T47D (cell line): ENCODE measurements around the gene PALS2.

ENCODE experiments used
- DNase-seq, 2 experiments: peaks; one replicate each; pipeline versions ENCODE4 v3.0.0 to v3.0.0-alpha.2; 2011 to 2012; ENCODE audit warnings: low read depth in 1 of 2, low spot score in 1 of 2
- JUND ChIP-seq: IDR thresholded peaks from 2 replicates; pipeline ENCODE4 v1.6.1; 2012; ENCODE audit warnings: low read depth
- in situ Hi-C: cut with HindIII; loops from 2 replicates; pipeline ENCODE4 v1.10.0; 2016; ENCODE audit warnings: low sequenced_read_pairs, low pct_unique_long_range_greater_than_20kb

PALS2 gene

DNA sequence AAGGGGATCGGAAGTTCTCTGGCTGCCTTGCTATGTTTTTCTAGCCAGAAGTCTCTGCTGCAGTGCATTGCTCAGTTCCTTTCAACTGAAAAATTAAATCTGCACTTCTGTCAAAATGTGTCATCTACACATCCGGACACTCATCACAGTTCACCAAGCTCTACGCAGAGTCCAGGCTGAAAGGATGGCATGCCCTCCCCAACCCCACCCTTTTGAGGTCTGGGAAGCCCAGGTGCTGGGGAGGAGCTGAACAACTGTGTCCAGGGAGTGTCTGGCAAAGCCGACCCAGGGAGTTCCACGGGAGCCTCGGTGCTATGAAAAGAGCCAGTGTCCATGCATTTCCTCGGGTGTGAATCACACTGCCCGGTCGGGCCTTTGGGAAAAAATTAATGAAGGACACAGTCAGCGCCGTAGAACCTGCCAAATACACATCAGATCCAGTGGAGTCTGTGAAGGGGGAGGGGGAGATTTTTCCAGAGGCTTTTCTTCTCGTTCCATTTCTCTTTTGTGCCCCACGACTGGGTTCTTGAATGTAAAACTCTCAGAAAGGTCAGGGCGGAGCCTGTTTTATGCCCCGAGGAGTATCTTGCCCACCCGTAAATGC lies 757 bp upstream of the PALS2 start:
- no peak for TF ChIP-seq JUND
- in situ Hi-C loops = no loop called here
- peak; percentile 33 to 49 for DNase-seq

DNA sequence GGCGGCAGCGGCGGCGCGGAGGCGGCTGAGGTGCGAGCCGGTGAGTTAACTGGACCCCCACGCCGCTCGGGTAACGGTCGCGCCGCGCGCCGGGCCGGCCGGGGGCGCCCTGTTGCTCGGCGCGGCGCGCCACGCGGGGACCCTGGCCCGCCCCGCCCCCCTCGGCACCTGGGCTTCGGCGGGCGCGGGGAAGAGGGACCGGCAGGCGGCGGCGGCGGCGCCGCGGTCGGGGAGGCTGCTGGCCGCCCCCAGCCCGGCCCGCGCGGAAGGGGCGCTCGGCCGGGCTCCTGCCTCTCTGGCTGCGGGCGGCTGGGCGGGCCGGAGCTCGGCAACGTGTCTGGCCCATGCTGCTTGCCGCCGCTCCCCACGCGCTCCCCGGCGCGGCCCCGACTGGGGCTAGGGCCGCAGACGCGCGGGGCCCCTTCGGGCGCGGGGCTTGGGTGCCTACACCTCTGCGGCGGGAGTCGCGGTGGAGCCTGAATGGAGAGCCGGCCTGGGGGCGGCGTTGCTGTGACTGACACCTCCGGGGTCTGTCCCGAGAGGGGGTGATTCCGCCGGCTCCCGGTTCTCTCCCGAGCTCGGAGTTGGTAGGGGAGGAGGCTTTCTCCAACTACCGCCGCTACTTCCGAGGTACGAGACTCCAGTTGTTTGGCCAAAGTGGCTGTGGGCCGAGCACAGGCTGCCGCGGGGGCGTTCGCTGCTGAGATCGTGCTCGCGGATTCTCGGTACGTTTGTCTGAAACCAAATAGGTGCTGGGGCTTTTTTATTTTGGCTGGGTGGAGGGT lies 494 bp downstream of the PALS2 start:
- peak; percentile 51 to 59 for DNase-seq
- in situ Hi-C loops = no loop called here
- TF ChIP-seq JUND = no peak

- no peak for DNase-seq
- in situ Hi-C loops = no loop called here
- TF ChIP-seq JUND = no peak
Observed at GRCh38 chr7:24574386-24574785, 1.1 kb downstream of the PALS2 start.

DNA sequence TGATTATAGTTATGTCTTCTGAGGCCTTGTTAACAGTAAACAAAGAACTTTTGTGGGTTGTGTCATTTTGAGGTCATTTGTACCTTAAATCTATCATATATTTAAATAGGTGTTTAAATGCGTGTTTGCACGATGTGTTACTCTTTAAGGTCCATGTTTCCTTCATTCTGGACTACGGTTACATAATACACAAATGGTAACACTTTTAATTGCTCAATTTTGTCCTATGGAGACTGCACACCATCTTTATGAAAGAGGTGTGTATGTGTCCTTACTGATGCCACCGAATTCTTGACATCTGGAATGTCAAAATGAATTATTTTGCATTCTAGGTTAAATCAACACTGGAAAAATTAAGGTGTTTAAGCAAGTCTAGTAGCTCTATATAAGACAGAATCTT lies 1.7 kb downstream of the PALS2 start:
- in situ Hi-C loops = no loop called here
- DNase-seq = no peak
- no peak for TF ChIP-seq JUND

GRCh38 chr7:24576171-24577025 lies 3.1 kb downstream of the PALS2 start:
- peak; percentile 86 for DNase-seq
- in situ Hi-C loops = no loop called here
- TF ChIP-seq JUND = no peak

GRCh38 chr7:24578052-24578451 lies 4.8 kb downstream of the PALS2 start:
- TF ChIP-seq JUND = no peak
- in situ Hi-C loops = no loop called here
- DNase-seq = no peak

DNA sequence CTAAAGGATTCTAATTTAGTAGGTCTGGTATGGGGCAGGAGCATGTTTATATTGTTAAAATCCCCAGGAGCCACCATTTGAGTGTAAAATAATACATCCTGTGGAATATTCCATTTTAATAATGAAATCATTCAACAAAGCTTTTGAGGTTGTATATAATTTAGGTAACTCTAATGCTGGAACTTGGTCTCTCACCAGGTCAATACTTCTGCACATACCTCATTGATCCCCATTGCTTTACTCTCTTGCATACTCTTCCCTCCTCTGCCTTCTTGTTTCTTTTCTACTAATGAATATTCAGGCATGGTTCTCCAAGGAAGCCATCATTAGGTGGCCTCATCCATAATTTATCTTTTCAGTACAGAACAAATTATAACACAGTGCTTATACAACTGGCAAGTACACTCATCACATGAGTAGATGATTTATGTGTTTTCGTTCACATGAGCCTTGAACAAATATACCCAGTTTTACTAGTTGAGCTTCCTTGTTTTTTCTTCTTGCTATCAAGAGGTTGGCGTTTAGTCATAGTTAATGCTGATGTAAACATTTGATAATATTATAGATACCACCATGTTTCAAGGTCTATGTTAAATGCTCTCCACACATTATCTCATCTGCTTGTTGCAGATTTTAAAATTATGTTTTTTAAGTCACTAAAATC lies 7.2 kb downstream of the PALS2 start:
- in situ Hi-C loops = no loop called here
- peak in 1 of 2 experiments; percentile 32 for DNase-seq
- no peak for TF ChIP-seq JUND

DNA sequence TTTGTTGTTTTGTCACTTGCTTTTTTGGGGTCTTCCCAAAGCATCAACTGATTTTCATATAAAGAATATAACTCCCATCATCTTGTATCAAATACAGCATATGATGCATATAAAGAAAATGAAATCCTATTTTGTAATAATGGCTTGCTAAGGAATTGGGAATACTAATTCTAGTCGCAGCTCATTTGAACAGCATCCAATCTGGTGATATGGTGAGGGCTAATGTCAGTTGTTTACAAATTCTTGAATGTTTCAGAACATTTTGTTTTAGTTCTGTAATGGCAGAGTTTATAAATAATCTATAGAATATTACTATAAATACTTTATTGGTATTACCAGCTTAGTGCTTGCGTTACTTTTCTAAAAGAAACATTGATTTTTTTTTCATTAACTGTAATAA lies 8.9 kb downstream of the PALS2 start:
- no peak for TF ChIP-seq JUND
- DNase-seq = no peak
- in situ Hi-C loops = no loop called here

DNA sequence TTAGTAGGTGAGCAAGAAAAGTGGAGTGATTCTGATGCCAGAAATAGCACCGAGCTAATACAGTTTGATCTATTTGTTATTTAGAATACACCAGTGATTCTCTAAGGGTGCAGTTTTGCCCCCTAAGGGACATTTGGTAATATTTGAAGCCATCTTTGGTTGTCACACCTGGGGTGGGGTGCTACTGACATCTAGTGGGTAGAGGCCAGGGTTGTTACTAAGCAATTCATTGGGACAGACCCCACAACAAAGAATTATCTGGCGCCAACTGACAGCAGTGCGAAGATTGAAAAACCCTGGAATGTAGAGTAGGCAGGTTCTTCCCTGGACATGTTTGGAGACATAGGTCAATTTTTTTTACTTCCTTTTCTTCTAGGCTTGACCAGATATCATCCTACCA lies 14.6 kb downstream of the PALS2 start:
- peak in 1 of 2 experiments; percentile 70 for DNase-seq
- TF ChIP-seq JUND = no peak
- in situ Hi-C loops = no loop called here

DNA sequence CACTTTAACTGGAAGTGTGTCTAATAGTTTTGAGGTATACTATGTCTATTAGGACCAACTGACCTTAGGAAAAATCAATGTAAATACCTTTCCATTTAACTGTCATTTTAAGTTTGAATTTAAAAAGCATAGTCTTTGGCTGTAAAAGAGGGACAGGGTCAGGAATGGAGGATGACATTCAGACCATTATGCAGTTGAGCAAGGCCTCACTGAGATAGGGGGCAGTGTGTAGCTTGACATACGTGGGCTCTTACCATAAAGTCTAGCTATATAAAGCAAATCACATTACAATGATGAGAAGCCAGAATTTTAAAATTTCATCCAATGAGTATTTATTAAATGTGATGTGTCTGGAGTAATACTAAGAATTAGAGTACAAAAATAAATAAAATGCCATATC lies 17.9 kb downstream of the PALS2 start:
- in situ Hi-C loops = no loop called here
- no peak for DNase-seq
- no peak for TF ChIP-seq JUND

GRCh38 chr7:24595671-24596418 lies 22.6 kb downstream of the PALS2 start:
- in situ Hi-C loops = no loop called here
- no peak for TF ChIP-seq JUND
- DNase-seq = no peak

DNA sequence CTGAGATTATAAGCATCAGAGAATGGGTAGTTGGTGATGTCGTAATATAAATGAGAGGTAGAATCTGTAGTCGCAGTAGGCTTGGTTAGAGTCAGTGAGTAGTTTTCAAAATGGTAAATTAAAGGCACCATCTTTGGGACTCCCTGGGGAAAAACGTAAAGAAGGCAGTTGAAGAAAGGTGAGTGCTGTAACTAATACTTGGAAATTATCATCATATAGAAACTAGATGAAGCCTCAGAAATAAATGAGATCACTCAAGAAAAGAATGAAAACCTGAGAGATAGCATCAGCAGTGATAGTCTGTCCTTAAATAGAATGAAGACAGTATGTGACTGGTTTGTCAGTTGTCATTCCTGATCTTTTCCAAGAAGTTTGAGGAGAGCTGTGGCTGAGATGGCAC lies 23.8 kb downstream of the PALS2 start:
- in situ Hi-C loops = no loop called here
- no peak for TF ChIP-seq JUND
- no peak for DNase-seq
